HepG2 (cell line): ENCODE measurements around the gene RHOT2. TPM values are rescaled to one million over a fixed set of nuclear protein-coding genes. Genes with fewer than 3 reads are reported as not detected.

ENCODE experiments used
- EZH2 ChIP-seq: conservative IDR thresholded peaks from 2 replicates; pipeline ENCODE4 v1.6.1; 2012; ENCODE audit warnings: mild to moderate bottlenecking, low read depth, low read length, moderate library complexity
- GZF1 ChIP-seq: sonication (generic); formaldehyde crosslinking; IDR thresholded peaks from 2 replicates; pipeline ENCODE4 v1.5.1; 2020; ENCODE audit warnings: mild to moderate bottlenecking, missing genetic modification reagents
- HNF4A ChIP-seq: sonication (generic); formaldehyde crosslinking; IDR thresholded peaks from 2 replicates; pipeline ENCODE4 v1.4.0; 2020; ENCODE audit warnings: missing genetic modification reagents
- ISL2 ChIP-seq: sonication (generic); formaldehyde crosslinking; IDR thresholded peaks from 2 replicates; pipeline ENCODE4 v1.5.0; 2020; ENCODE audit warnings: missing genetic modification reagents
- MLLT10 ChIP-seq: sonication (generic); formaldehyde crosslinking; IDR thresholded peaks from 2 replicates; pipeline ENCODE4 v1.4.0; 2020; ENCODE audit warnings: missing genetic modification reagents
- MYC ChIP-seq: sonication (generic); formaldehyde crosslinking; IDR thresholded peaks from 2 replicates; pipeline ENCODE4 v1.9.0; 2021; ENCODE audit warnings: missing genetic modification reagents, borderline replicate concordance
- NFKB2 ChIP-seq: sonication (generic); formaldehyde crosslinking; IDR thresholded peaks from 2 replicates; pipeline ENCODE4 v1.4.0; 2020; ENCODE audit warnings: missing genetic modification reagents, borderline replicate concordance
- NRL ChIP-seq: sonication (generic); formaldehyde crosslinking; IDR thresholded peaks from 2 replicates; pipeline ENCODE4 v1.5.0; 2020; ENCODE audit warnings: missing genetic modification reagents, mild to moderate bottlenecking, moderate library complexity, borderline replicate concordance
- PCBP2 ChIP-seq: fragments of 200-400 bp; formaldehyde crosslinking; optimal IDR thresholded peaks from 2 replicates; pipeline ENCODE3; 2018; ENCODE audit warnings: low read length, low read depth; ENCODE audit not compliant: poor library complexity, severe bottlenecking
- SAP130 ChIP-seq: IDR thresholded peaks from 2 replicates; pipeline ENCODE4 v1.6.1; 2016; ENCODE audit warnings: low read depth
- SIX4 ChIP-seq: sonication (generic); formaldehyde crosslinking; IDR thresholded peaks from 2 replicates; pipeline ENCODE4 v1.4.0; 2020; ENCODE audit warnings: missing genetic modification reagents
- TARDBP ChIP-seq: sonication (generic); formaldehyde crosslinking; IDR thresholded peaks from 2 replicates; pipeline ENCODE4 v1.8.0; 2022; ENCODE audit warnings: mild to moderate bottlenecking, missing genetic modification reagents
- ZFP41 ChIP-seq: sonication (generic); formaldehyde crosslinking; IDR thresholded peaks from 2 replicates; pipeline ENCODE4 v1.4.0; 2020; ENCODE audit warnings: mild to moderate bottlenecking, missing genetic modification reagents, borderline replicate concordance
- ZKSCAN5 ChIP-seq: sonication (generic); formaldehyde crosslinking; IDR thresholded peaks from 2 replicates; pipeline ENCODE4 v1.5.1; 2020; ENCODE audit warnings: mild to moderate bottlenecking, missing genetic modification reagents
- ZNF101 ChIP-seq: sonication (generic); formaldehyde crosslinking; IDR thresholded peaks from 2 replicates; pipeline ENCODE4 v1.4.0; 2020; ENCODE audit warnings: mild to moderate bottlenecking, low read depth, missing genetic modification reagents, borderline replicate concordance
- ZNF136 ChIP-seq: sonication (generic); formaldehyde crosslinking; IDR thresholded peaks from 2 replicates; pipeline ENCODE4 v1.8.1; 2022; ENCODE audit warnings: low read depth, mild to moderate bottlenecking, moderate library complexity, missing genetic modification reagents
- ZNF230 ChIP-seq: sonication (generic); formaldehyde crosslinking; IDR thresholded peaks from 2 replicates; pipeline ENCODE4 v1.4.0; 2020; ENCODE audit warnings: mild to moderate bottlenecking, missing genetic modification reagents
- ZNF337 ChIP-seq: sonication (generic); formaldehyde crosslinking; IDR thresholded peaks from 2 replicates; pipeline ENCODE4 v1.5.1; 2020; ENCODE audit warnings: missing genetic modification reagents, low read depth, mild to moderate bottlenecking, borderline replicate concordance
- ZNF382 ChIP-seq: sonication (generic); formaldehyde crosslinking; IDR thresholded peaks from 2 replicates; pipeline ENCODE4 v1.5.0; 2020; ENCODE audit warnings: missing genetic modification reagents, mild to moderate bottlenecking, borderline replicate concordance
- ZNF460 ChIP-seq: sonication (generic); formaldehyde crosslinking; IDR thresholded peaks from 2 replicates; pipeline ENCODE4 v1.5.1; 2020; ENCODE audit warnings: missing genetic modification reagents, mild to moderate bottlenecking, borderline replicate concordance
- ZNF570 ChIP-seq: sonication (generic); formaldehyde crosslinking; IDR thresholded peaks from 2 replicates; pipeline ENCODE4 v1.4.0; 2020; ENCODE audit warnings: mild to moderate bottlenecking, missing genetic modification reagents, borderline replicate concordance
- ZNF619 ChIP-seq: sonication (generic); formaldehyde crosslinking; IDR thresholded peaks from 2 replicates; pipeline ENCODE4 v1.4.0; 2020; ENCODE audit warnings: mild to moderate bottlenecking, missing genetic modification reagents
- ZNF75D ChIP-seq: sonication (generic); formaldehyde crosslinking; IDR thresholded peaks from 2 replicates; pipeline ENCODE4 v1.8.1; 2023; ENCODE audit warnings: missing genetic modification reagents, mild to moderate bottlenecking, borderline replicate concordance
- polyA plus RNA-seq, 8 experiments: library from polyadenylated mRNA; depleted of rRNA in 3 of 8; stranded (reverse) in 7 of 8; unstranded in 1 of 8; fragments of >200 nt; fragmentation: Illumina TruSeq in 4 of 8; extraction: Trizol in 4 of 8; gene quantifications; 2 replicates each; pipeline versions ENCODE4 v1.2.1 to v1.2.3, GENCODE V29; 2011 to 2016; ENCODE audit warnings: low read depth in 4 of 8, missing spikeins in 1 of 8, mixed read lengths in 1 of 8; ENCODE audit not compliant: insufficient read depth in 1 of 8
- total RNA-seq, 5 experiments: library from RNA; depleted of rRNA; stranded (reverse); fragments of >200 nt; fragmentation: Illumina TruSeq; extraction: Trizol; gene quantifications; 2 replicates each; pipeline ENCODE4 v1.2.3, GENCODE V29; 2016; ENCODE audit warnings: low read depth in 1 of 5
- TF ChIP-seq, protein P1 (sequence below): sonication (generic); formaldehyde crosslinking; IDR thresholded peaks from 2 replicates; pipeline ENCODE4 v1.4.0; 2020; ENCODE audit warnings: mild to moderate bottlenecking, missing genetic modification reagents, borderline replicate concordance
- TF ChIP-seq, protein P2 (sequence below): sonication (generic); formaldehyde crosslinking; IDR thresholded peaks from 2 replicates; pipeline ENCODE4 v1.5.0; 2020; ENCODE audit warnings: missing genetic modification reagents
- TF ChIP-seq, protein P3 (sequence below): sonication (generic); formaldehyde crosslinking; IDR thresholded peaks from 2 replicates; pipeline ENCODE4 v1.4.0; 2020; ENCODE audit warnings: mild to moderate bottlenecking, missing genetic modification reagents
- TF ChIP-seq, protein P4 (sequence below): sonication (generic); formaldehyde crosslinking; IDR thresholded peaks from 2 replicates; pipeline ENCODE4 v1.5.1; 2020; ENCODE audit warnings: missing genetic modification reagents, mild to moderate bottlenecking, borderline replicate concordance

The RHOT2 gene
- total and polyA plus RNA-seq, 2 of the 13 experiments (the other 11 are each of a cell fraction or from before 2014, with no cell fraction given): 63.6 to 76.9 TPM

DNA sequence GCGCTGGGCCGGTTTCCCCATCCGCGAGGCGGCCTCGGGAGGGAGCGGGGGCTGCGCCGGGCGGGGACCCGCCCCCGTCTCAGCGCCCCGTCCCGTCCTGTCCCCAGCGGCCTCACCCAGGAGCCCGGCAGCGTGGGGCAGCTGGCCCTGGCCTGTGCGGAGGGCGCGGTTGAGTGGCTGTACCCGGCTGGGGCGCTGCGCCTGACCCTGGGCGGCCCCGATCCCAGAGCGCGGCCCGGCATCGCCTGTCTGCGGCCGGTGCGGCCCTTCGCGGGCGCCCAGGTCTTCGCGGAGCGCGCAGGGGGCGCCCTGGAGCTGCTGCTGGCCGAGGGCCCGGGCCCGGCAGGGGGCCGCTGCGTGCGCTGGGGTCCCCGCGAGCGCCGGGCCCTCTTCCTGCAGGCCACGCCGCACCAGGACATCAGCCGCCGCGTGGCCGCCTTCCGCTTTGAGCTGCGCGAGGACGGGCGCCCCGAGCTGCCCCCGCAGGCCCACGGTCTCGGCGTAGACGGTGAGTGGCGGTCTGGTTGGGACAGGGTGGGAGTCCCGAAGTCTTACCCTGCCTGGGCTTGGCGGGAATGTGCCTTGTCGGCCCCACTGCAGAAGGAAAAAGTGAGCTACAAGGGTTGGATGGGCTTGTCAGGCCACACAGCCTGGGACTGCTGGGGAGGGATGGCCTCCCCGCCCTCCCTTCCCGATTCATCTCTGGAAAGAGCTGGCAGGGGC, 47.7 kb downstream of the RHOT2 start (continued):
- TF ChIP-seq, protein P1, sequence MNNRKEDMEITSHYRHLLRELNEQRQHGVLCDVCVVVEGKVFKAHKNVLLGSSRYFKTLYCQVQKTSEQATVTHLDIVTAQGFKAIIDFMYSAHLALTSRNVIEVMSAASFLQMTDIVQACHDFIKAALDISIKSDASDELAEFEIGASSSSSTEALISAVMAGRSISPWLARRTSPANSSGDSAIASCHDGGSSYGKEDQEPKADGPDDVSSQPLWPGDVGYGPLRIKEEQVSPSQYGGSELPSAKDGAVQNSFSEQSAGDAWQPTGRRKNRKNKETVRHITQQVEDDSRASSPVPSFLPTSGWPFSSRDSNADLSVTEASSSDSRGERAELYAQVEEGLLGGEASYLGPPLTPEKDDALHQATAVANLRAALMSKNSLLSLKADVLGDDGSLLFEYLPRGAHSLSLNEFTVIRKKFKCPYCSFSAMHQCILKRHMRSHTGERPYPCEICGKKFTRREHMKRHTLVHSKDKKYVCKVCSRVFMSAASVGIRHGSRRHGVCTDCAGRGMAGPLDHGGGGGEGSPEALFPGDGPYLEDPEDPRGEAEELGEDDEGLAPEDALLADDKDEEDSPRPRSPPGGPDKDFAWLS: no peak
- TF ChIP-seq ZNF570 (CRISPR knock-in tag) (no peak), SIX4 (CRISPR knock-in tag) (no peak), TARDBP (CRISPR knock-in tag) (0 out of 2 replicates have a peak, but pooled peaks have one; percentile 28), ZNF382 (CRISPR knock-in tag) (no peak), NFKB2 (no peak), ZNF136 (CRISPR knock-in tag) (no peak), ZNF619 (no peak), EZH2 (no peak), MYC (0 out of 2 replicates have a peak, but pooled peaks have one; percentile 12), ISL2 (CRISPR knock-in tag) (no peak), ZFP41 (CRISPR knock-in tag) (no peak), SAP130 (CRISPR knock-in tag) (no peak), ZKSCAN5 (CRISPR knock-in tag) (no peak), ZNF101 (CRISPR knock-in tag) (no peak), PCBP2 (no peak), NRL (CRISPR knock-in tag) (0 out of 2 replicates have a peak, but pooled peaks have one; percentile 49), ZNF337 (CRISPR knock-in tag) (no peak), MLLT10 (CRISPR knock-in tag) (no peak), HNF4A (CRISPR knock-in tag) (no peak), ZNF460 (no peak), ZNF230 (CRISPR knock-in tag) (no peak), ZNF75D (CRISPR knock-in tag) (no peak), GZF1 (no peak)
- TF ChIP-seq, protein P2, sequence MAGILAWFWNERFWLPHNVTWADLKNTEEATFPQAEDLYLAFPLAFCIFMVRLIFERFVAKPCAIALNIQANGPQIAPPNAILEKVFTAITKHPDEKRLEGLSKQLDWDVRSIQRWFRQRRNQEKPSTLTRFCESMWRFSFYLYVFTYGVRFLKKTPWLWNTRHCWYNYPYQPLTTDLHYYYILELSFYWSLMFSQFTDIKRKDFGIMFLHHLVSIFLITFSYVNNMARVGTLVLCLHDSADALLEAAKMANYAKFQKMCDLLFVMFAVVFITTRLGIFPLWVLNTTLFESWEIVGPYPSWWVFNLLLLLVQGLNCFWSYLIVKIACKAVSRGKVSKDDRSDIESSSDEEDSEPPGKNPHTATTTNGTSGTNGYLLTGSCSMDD (CRISPR knock-in tag): no peak
- TF ChIP-seq, protein P3, sequence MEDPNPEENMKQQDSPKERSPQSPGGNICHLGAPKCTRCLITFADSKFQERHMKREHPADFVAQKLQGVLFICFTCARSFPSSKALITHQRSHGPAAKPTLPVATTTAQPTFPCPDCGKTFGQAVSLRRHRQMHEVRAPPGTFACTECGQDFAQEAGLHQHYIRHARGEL (CRISPR knock-in tag): no peak
- TF ChIP-seq, protein P4, sequence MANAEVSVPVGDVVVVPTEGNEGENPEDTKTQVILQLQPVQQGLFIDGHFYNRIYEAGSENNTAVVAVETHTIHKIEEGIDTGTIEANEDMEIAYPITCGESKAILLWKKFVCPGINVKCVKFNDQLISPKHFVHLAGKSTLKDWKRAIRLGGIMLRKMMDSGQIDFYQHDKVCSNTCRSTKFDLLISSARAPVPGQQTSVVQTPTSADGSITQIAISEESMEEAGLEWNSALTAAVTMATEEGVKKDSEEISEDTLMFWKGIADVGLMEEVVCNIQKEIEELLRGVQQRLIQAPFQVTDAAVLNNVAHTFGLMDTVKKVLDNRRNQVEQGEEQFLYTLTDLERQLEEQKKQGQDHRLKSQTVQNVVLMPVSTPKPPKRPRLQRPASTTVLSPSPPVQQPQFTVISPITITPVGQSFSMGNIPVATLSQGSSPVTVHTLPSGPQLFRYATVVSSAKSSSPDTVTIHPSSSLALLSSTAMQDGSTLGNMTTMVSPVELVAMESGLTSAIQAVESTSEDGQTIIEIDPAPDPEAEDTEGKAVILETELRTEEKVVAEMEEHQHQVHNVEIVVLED: no peak
